ENCODE measurements around the gene MAU2.

MAU2 gene

DNA sequence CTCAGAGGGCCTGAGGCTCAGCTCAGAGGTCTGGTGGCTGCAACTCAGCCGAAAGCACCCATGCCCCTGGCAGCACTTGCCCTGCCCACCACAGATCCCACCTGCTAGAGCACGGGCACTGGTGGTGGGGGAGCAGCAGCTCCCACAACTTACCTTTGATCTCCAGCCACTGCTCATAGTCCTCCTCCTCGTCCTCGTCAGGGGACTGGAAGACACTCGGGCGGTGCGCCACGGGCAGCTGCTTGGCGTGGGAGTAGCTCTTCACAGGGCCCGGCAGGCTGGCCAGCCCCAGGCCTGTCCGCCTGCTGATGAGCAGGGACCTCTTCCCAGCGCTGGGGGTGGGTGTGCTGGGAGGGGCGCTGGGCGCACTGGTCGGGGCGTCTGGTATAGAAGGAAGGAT lies 14.9 kb upstream of the MAU2 start:
- no peak for DNase-seq (ENCODE audit: low read depth in 3 of 3, low spot score in 1 of 3)

DNA sequence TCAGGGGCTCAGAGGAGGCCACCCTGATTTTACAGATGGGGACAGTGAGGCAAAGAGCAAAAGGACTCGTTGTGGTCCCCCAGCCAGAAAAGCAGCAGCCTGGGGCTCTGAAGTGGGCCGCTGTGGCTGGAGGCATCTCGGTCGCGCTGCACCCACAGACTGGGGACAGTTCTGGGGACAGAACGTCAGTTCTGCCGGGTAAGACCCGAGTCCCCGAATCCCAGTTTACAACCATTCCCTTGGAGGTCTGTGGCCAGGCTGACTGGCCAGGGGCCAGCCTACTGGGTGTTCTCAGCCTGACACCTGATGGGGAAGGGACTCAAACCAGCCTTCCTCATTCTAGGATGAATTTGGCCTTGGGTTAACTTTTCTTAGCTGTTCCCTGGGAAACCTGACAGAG lies 14.4 kb upstream of the MAU2 start:
- no peak for DNase-seq (ENCODE audit: low read depth in 3 of 3, low spot score in 1 of 3)

DNA sequence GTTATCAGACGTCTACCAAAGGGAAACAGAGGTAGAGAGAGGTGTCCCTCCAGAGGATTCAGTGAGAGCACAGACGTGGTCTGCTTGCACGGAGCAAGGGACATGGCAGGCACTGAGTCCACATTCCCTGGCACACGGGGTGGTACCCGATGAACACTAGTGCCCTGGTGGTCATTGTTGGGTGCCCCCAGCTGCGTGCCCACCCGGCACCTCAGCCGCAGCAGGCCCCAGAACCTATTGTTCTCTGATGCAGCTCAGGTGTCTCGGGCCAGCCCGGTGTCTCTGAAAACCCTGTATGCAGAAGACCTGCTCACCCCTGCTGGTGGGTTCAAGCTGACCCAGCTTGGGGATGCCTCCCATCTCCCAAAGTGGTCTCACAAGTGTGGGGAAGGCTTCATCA lies 12.3 kb upstream of the MAU2 start:
- DNase-seq (ENCODE audit: low read depth in 3 of 3, low spot score in 1 of 3) = no peak

DNA sequence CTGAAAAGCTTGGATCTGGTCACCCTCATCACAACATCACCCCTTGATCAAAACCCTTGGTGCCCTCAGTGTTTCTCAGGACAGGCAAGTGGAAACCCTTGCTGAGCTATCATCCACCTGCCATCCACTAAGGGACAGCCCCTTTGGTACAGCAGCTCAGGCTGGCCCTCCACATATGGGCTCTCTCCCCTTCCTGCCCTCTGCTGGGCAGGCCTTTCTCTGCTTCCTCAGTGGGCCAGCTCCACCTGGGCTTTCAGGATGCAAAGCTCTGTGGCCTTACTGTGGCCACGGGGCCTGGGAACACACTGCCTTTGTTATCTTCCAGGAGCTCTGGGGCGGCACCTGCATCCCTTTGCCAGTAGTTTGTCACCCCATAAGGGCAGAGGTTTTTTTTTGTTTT lies 5.2 kb upstream of the MAU2 start:
- DNase-seq (ENCODE audit: low read depth in 3 of 3, low spot score in 1 of 3) = no peak

DNA sequence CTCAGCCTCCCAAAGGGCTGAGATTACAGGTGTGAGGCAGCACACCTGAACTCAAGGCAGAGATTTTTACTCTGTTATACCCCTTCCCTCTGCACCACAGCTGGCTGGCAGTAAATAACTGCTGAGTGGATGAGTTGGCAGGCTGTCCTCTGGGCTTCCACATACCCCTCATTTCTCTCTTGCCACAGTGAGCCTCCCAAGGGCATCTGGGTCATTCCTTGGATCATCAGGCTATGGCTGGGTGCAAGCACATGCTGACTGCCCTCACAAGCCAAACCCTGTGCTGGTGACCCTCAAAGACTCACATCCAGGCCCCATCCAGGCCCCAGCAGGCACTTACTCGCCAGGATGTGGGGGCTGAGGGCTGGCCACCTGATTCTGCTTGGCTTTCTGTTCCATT lies 4.5 kb upstream of the MAU2 start:
- DNase-seq (ENCODE audit: low read depth in 3 of 3, low spot score in 1 of 3) = no peak

DNA sequence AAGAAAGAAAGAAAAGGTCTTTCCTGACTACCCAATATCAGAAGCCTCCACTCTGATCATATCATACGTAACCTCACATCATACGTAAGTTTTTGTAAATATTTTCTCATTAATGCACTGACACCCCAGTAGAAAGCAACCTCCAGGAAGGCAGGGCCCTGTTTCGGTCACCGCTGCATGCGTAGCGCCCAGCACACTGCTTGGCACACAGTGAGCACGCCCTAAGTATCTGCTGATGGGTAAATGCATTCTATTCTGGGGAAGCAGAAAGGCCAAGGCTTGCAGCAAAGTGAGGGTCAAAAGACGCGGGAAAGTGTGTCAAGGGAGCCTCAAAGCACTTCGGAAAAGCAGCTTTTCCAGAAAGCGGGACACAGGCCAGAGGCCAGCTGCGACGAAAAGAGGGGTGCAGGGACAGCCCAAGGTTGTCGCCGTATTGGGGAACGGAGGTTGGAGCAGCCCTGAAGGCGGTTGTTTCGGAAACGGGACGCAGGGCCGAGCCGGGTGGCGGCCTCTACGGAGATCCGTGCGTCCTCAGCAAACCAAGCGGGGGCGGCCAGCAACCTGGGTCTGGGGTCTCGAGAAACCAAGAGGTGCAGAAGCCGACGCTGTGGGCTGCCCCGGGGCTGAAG lies 783 bp upstream of the MAU2 start:
- peak in 1 of 3 donors; percentile 3 for DNase-seq (ENCODE audit: low read depth in 3 of 3, low spot score in 1 of 3)

DNA sequence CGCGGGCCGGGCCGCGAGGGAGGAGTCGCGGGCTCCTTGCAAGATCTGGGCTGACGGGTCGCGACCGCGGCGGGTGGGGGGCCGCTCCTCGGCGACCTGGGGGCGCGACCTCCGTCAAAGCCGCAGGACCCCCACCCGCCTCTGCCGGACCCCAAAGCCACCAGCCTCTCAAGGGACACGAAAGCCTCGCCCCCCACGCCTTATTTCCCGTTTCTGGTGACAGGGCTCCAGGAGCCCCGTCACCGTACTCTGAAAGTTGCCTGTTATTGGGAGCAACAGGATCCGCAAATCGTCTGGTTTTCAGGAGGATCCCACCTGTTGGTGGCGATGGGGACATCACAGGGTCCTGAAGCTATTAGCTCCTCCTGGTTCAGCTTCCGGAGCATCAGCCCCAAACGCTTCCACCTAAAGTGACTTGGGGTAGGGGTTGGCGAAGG lies 530 bp downstream of the MAU2 start:
- DNase-seq (ENCODE audit: low read depth in 3 of 3, low spot score in 1 of 3) = no peak

DNA sequence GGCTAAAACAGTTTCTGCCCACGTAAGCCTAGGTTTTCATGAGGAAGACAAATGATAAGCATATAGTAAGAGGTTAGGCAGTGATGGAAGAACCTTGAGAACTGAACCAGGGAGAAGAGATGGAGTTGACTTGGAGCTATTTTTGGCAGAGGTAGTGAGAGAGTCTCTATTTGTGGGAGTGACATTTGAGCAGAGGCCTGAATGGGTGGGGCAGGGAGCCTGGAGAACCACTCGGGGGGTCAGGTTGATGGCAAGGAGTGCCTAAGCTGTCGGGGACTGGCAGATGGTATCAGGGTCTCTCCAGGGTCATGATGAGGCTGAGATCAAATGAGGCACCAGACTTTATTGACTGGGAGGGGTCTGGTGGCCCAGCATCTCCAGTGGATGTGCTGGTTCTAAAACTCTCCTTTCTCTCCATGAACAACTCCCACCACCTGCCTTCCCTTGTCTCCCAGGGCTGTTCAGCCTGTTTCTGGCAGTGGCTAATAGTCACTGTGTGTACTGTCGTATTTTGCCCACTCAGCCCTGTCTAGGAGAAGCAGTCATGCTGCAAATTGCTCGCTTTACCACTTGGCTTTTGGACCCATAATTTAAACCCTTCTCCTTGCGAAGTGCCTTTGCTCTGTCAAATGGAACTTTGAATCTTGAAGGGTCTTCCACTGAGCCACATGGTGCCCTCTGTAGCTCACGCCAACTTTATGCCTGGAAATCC lies 3.6 kb downstream of the MAU2 start:
- DNase-seq (ENCODE audit: low read depth in 3 of 3, low spot score in 1 of 3) = no peak

DNA sequence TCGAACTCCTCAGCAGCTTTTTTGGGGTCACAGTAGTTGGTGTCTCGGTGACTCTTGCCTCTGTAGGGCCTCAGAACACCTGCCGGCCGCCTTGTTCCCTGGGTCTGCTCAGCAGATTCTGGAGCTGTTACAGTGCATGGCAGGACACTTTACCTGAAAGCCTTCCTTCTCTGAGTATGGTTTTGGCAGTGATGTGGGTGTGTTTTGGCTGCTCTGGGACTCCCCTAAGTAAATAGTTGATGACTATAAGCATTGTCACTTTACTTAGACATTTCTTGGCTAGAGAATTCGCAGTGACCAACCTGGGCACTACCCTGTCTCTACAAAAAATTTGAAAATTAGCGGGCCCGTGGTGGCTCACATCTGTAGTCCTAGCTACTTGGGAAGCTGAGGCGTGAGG lies 7.0 kb downstream of the MAU2 start:
- DNase-seq (ENCODE audit: low read depth in 3 of 3, low spot score in 1 of 3) = no peak

DNA sequence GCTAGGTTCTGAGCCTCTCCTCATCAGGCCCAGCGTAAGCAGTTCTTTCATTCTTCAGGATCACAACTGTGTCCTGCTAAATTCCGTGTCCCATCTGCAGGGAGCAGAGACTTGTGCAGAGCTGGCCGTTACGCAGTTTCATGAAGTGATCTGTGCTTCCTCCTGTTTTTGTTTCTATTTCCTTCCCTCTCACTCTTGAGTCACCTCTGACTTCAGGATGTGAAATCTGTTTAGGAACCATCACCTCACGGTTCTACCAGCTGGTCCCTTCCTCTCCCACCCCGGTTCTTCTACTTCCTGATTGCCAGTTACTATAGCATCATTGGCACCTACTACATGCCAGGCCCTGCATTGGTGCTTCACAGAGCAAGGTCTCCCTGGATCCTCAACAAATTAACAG lies 8.5 kb downstream of the MAU2 start:
- DNase-seq (ENCODE audit: low read depth in 3 of 3, low spot score in 1 of 3) = no peak

DNA sequence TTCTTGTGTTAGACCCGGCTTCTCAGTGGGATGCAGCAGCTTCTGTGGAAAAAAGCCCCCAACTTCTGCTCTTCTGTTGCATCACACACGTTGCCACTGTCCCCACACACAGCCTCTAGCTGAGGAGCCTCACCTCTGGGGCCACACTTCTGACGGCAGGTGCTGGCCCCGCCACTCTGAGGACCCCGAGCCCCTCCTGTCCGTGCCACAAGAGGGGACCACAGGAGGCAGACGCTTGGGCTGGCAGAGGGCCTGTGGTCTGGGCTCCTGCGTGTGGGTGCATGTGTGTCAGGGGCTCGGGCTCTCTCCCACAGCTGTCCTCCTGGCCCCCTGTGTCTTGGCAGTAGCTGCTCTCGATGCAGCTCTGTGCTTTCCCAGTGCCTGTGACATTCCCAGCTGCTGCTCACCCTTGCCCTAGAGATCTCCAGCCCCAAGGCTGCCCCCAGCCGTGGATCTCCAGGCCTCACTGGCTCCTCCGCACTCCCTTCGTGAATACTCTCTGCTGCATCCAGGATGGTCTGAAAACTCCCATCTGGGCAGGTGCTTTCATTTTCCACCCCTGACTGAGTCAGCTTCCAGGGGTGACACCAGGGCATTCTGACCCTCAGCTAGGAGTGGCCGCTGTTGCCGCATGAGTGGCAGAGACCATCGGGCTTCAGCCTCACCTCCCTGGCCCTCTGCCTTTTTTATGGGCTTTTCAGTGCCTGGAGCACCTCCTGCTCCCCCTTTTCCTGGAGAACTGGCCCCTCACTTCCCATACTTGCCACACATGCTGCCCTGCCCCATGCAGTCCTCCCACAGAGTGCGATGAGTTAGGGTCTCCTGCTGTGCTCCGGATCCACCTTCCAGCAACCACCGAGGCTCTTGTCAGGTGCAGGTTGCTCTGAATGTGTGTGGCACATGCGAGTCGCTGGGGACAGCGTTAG lies 13.7 kb downstream of the MAU2 start:
- no peak for DNase-seq (ENCODE audit: low read depth in 3 of 3, low spot score in 1 of 3)

DNA sequence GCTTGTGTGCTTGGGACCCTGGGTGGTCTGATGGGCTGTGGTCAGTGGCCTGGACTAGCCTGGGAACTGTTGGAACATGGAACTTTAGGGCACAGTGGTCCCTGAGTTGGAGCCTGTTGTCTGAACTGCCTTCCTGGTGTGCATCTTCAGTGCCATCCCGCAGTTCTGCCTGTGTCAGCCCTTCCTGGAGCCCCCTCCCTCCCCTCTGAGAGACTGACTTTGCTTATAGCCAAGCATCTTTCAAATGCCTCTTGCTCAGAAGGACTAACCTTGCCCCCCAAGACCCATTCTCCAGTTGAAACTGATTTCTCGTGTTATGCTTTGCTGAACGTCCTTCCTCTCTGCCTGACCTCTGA lies 14.3 kb downstream of the MAU2 start:
- DNase-seq (ENCODE audit: low read depth in 3 of 3, low spot score in 1 of 3) = no peak

DNA sequence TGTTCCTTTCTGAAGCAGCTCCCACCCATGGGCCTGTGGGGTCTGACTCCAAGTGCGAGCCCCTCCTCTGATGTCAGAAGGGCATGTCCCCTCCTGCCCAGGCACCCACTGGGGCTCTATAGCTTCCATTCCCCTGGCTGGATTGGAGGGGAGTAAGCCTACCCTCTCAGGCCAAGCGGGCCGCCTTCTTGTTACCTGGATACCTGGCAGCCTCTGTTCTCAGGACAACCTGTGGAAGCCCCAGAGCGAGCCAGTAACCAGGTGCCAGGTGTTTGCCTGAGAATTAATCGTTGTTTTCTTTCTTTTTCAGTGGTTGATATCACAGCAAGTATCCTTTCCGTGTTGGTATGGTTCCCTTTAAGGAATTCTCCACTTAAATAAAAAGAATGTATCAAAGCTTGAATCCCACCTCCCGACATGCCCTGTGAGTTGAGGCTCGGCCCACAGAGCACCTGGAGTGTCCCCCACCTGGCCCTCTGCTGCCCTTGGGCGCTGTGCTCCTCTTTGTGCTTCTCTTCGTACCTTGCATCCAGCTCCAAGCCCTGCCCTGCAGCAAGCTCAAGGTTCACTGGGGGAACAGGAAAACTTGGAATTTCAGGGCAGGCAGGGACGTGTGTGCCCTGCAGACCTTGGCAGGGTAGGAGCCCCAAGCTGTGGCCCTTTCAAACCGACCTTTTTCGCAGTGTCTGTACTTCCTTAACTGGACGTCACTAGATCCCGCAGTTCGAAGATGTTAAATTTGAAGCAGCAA lies 15.0 kb downstream of the MAU2 start:
- no peak for DNase-seq (ENCODE audit: low read depth in 3 of 3, low spot score in 1 of 3)

DNA sequence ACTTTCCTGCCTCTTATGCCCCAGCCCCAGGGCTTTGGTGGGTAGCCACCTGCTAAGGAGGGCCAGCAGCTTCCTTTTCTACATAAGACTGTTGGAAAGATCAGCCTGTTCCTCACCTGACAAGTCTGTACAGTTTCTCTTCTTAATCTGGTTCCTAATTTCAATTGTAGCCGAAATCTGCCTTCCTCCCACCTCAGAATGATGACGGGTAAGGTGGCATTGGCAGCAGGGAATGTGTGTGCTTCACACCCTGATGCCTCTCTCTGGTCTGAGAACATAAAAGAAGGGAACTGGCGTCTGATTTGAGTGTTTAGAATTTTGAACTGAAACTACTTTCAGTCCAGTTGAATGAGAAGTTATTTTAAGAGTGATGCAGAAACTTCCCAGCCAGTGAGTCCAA lies 16.0 kb downstream of the MAU2 start:
- DNase-seq (ENCODE audit: low read depth in 3 of 3, low spot score in 1 of 3) = no peak

DNA sequence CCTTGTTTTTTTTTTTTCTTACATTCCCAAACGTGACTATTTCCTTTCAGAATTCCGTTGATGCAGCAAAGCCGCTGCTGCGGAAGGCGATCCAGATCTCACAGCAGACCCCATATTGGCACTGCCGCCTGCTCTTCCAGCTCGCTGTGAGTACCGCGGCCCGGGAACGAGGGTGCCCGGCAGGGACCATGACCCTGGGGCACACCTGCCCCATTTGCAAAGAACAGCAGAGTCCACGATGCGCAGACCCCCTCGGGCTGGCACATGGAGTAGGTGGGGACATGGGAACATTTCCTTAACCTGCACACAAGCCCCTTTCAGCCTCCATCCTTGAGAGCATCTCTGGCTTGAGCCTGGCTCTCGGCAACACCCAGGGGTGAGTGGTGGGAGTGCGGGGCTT lies 16.5 kb downstream of the MAU2 start:
- DNase-seq (ENCODE audit: low read depth in 3 of 3, low spot score in 1 of 3) = no peak

DNA sequence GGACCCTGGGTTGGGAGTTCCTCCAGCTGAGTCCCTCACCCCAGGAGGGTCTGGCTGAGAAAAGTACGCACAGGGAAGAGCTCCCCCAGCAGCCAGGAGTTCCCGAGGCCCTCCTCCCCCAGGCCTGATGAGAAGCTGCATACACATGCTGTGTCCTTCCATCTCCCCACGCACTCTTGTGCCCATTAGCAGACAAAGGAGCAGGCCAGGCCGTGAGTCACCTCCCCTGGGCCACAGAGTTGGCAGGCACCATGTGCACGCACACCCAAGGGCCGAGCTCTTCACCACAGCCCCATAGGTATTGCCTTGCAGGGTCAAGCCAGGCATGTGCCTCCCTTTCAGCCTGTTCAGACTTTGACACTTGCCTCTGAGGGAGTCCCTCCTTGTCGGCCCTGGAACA lies 17.5 kb downstream of the MAU2 start:
- DNase-seq (ENCODE audit: low read depth in 3 of 3, low spot score in 1 of 3) = no peak

DNA sequence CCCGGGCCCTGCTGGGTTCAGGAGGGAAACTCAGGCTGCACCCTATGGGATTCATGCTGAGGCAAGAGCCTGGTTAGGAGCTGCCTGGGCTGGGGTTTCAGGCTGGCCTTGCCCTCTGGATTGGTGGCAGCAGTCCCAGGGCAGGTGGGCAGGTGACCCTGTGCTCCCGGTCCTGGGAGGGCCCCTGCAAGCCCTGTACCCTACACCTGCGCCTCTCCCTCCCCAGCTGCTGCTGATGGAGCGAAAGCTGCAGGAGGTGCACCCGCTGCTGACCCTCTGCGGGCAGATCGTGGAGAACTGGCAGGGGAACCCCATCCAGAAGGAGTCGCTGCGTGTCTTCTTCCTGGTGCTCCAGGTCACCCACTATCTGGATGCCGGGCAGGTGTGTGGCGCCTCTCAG lies 20.4 kb downstream of the MAU2 start:
- no peak for DNase-seq (ENCODE audit: low read depth in 3 of 3, low spot score in 1 of 3)

DNA sequence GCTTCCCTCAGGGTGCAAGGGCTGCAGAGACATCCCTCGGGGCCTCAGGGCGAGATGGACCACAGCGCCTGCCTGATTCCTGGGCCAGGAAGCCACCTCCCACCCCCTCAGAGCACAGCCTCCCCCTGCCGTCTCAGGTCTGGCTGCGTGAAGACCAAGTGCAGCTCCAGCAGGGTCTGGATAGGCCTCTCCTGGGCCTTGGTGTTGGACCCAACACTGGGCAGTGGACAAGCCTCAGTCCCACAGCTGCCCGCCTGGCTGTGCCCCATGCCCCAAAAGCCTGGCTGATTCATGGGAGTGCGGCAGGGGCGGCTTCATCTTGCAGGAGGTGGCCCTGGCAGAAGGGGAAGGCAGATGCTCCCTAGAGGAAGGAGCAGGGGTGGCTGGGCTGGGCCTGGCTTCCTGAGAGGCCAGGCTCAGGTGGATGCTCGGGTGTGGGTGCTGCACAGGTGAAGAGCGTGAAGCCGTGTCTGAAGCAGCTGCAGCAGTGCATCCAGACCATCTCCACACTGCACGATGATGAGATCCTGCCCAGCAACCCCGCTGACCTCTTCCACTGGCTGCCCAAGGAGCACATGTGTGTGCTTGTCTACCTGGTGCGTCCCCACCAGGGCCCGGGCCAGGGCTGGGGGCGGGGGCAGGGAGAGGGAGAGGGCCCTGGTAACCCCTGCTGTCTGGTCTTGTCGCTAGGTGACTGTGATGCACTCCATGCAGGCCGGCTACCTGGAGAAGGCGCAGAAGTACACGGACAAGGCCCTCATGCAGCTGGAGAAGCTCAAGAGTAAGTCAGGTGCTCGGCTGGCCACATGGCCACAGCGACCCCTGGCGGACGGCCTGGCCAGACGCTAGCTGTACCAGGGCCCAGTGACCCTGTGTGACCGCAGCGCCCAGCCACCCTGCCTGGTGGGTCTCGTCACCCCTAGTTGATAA lies 21.7 kb downstream of the MAU2 start:
- DNase-seq (ENCODE audit: low read depth in 3 of 3, low spot score in 1 of 3) = no peak

DNA sequence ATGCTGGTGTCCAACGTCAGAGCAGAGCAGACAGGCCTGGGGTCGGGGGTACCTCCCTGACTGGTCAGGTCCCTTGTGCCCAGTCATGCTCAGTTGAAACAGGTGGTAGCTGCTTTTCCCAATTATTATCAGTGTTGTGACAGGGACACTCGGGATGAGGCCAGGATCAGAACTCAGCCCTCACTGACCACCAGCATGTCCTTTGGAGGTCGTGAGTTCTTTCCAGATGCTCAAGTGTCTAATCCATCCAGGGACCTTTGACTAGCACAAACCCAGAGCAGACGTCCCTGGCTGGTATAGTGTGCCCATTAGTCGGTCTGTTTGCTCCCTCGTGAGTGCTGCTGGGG lies 22.4 kb downstream of the MAU2 start:
- DNase-seq (ENCODE audit: low read depth in 3 of 3, low spot score in 1 of 3) = no peak

DNA sequence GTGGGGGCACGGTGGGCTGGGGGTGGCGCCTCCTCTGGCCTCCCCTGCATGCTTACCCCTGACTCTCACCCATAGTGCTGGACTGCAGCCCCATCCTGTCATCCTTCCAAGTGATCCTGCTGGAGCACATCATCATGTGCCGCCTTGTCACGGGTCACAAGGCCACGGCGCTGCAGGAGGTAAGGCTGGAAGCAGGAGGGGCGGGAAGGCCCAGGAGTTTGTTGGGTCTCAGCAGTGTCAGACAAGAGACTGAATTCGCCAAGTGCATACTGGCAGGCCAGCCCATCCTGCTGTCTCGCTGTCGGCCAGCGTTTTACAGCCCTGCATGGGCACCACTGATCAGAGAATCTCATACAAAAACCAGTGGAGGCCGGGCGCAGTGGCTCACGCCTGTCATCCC lies 23.1 kb downstream of the MAU2 start:
- no peak for DNase-seq (ENCODE audit: low read depth in 3 of 3, low spot score in 1 of 3)

DNA sequence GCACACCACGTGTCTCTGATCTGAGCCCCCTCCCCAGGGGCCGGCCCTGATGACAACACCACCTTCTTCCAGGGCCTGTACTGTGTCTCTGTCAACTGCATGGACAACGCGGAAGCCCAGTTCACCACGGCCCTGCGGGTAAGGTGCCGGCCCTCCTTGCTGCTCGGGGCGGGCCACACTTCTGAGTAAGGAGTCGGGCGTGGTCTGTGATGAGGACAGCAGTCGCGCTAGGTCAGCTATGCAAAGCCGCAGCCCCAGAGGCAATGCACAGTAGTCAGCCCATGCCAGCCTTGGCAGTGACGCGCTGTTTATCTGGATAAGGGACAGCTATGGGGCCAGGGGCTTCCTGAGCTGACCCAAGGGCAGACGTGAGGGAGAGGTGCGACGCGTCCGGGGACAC lies 24.6 kb downstream of the MAU2 start:
- DNase-seq (ENCODE audit: low read depth in 3 of 3, low spot score in 1 of 3) = no peak
